Ovary (tissue), 3 donors: ENCODE results near the gene TNFRSF25.

Source experiments
- CTCF ChIP-seq, 3 donors: fragments of 450-650 bp in 2 of 3; fragments of 200-600 bp in 1 of 3; IDR thresholded peaks; one replicate each; pipeline versions ENCODE4 v1.5.1 to v1.8.0; 2016 to 2022; ENCODE audit warnings: antibody characterized with exemption in 3 of 3, mild to moderate bottlenecking in 1 of 3
- EP300 ChIP-seq: sonication (generic); formaldehyde crosslinking; IDR thresholded peaks from one replicate; pipeline ENCODE4 v1.6.1; 2017; ENCODE audit warnings: antibody characterized with exemption
- POLR2A ChIP-seq: fragments of 450-650 bp; IDR thresholded peaks from one replicate; pipeline ENCODE4 v1.6.1; 2017; ENCODE audit warnings: antibody characterized with exemption, mild to moderate bottlenecking, moderate library complexity
- donor health status: DM: no; HTN: no; CAD: no.

GRCh38 chr1:6497215-6497866, 31.4 kb upstream of the TNFRSF25 start:
- TF ChIP-seq POLR2A = no peak
- TF ChIP-seq CTCF (IDR thresholded peaks at IDR 0.05) = no peak
- TF ChIP-seq EP300 = no peak
